OCI-M2 (cell line): ENCODE results near the gene ZSWIM6.

Experiments
- DNase-seq: peaks from one replicate; lab custom pipeline; 2025; ENCODE audit not compliant: unreplicated experiment; lab: John Stamatoyannopoulos, UW

The ZSWIM6 gene

GRCh38 chr5:61586096-61587084 is 254.3 kb downstream of the ZSWIM6 start:
- DNase-seq, result no peak

- no peak for DNase-seq
Measured at GRCh38 chr5:61587125-61587524, 255.1 kb downstream of the ZSWIM6 start.

- no peak for DNase-seq
Measured at GRCh38 chr5:61588216-61588615, 256.2 kb downstream of the ZSWIM6 start.

GRCh38 chr5:61589946-61590345 is 257.9 kb downstream of the ZSWIM6 start:
- DNase-seq, result no peak

- no peak for DNase-seq
Measured at GRCh38 chr5:61590473-61590872, 258.4 kb downstream of the ZSWIM6 start.

GRCh38 chr5:61591859-61592258 is 259.8 kb downstream of the ZSWIM6 start:
- no peak for DNase-seq

- DNase-seq, result no peak
Measured at GRCh38 chr5:61595426-61595825, 263.4 kb downstream of the ZSWIM6 start.
